Spleen (tissue), 7 donors: ENCODE results near the gene SEC16A.

ENCODE experiments used
- POLR2AphosphoS5 ChIP-seq, 3 donors: sonication (generic); formaldehyde crosslinking; IDR thresholded peaks; one replicate each; pipeline ENCODE4 v1.5.1; 2017; ENCODE audit warnings: antibody characterized with exemption in 3 of 3
- TF ChIP-seq, protein P1 (sequence below), 11 experiments: fragments of 200-600 bp in 7 of 11; fragments of 450-650 bp in 4 of 11; sonication (generic) in 4 of 11; IDR thresholded peaks in 8 of 11; conservative IDR thresholded peaks in 3 of 11; 1 replicate in 7 of 11; 2 replicates in 4 of 11; pipeline versions ENCODE4 v1.4.0 to v1.8.0; 2016 to 2021; ENCODE audit warnings: antibody characterized with exemption in 11 of 11, inconsistent platforms in 4 of 11, mild to moderate bottlenecking in 1 of 11
- donor health status: DM: no; HTN: no; CAD: no; lungs with moderate emphysema.
- donor health status: DM: no; HTN: no; CAD: no.
- donor health status: DM: no; HTN: no; CAD: no.

DNA sequence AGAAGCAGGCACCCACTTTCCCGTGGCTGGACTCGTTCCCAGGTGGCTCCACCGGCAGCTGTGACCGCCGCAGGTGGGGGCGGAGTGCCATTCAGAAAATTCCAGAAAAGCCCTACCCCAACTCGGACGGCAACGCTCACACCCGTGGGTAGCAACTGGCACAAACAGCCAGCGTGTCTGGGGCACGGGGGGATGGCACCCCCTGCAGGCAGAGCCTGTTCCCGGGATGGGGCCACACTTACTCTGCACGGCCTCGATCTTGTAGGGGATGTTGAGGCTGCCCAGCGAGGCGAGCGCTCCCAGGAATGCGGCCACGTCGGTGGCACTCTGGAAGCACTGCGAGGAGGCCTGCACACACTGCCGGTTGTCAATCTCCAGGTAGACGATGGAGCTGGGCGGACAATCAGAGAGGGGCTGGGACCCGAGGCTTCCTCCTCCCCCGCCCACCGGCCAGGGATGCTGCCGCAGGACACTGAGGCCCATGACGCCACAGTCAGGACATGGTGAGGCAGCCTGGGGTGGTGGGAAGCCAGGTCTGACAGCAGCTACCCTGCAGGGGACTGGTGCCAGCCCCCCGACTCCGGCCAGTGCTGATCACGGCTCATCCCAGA lies 20.2 kb upstream of the SEC16A start:
- TF ChIP-seq POLR2AphosphoS5 (IDR thresholded peaks at IDR 0.05): no peak
- TF ChIP-seq, protein P1, sequence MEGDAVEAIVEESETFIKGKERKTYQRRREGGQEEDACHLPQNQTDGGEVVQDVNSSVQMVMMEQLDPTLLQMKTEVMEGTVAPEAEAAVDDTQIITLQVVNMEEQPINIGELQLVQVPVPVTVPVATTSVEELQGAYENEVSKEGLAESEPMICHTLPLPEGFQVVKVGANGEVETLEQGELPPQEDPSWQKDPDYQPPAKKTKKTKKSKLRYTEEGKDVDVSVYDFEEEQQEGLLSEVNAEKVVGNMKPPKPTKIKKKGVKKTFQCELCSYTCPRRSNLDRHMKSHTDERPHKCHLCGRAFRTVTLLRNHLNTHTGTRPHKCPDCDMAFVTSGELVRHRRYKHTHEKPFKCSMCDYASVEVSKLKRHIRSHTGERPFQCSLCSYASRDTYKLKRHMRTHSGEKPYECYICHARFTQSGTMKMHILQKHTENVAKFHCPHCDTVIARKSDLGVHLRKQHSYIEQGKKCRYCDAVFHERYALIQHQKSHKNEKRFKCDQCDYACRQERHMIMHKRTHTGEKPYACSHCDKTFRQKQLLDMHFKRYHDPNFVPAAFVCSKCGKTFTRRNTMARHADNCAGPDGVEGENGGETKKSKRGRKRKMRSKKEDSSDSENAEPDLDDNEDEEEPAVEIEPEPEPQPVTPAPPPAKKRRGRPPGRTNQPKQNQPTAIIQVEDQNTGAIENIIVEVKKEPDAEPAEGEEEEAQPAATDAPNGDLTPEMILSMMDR (IDR thresholded peaks at IDR 0.05 in 8 of 11, conservative IDR thresholded peaks at IDR 0.05 in 3 of 11): no peak
